HepG2 (cell line): ENCODE measurements around the gene FOXJ2.

Experiments used
- AFF4 ChIP-seq: sonication (generic); formaldehyde crosslinking; IDR thresholded peaks from 2 replicates; pipeline ENCODE4 v1.4.0; 2020; ENCODE audit warnings: missing genetic modification reagents
- CTCF ChIP-seq: sonication (generic); formaldehyde crosslinking; IDR thresholded peaks from 2 replicates; pipeline ENCODE4 v1.5.0; 2020; ENCODE audit warnings: mild to moderate bottlenecking, missing genetic modification reagents, moderate library complexity
- EP300 ChIP-seq, 3 experiments: sonication (generic) in 1 of 3; formaldehyde crosslinking in 1 of 3; IDR thresholded peaks; 2 replicates each; pipeline versions ENCODE4 v1.5.1 to v1.6.1; 2011 to 2020; ENCODE audit warnings: low read depth in 2 of 3, low read length in 2 of 3, borderline replicate concordance in 1 of 3, improper control_type of control experiment in 1 of 3, mild to moderate bottlenecking in 1 of 3, missing genetic modification reagents in 1 of 3, moderate library complexity in 1 of 3
- JUND ChIP-seq: sonication (generic); formaldehyde crosslinking; IDR thresholded peaks from 2 replicates; pipeline ENCODE4 v1.8.0; 2022; ENCODE audit warnings: mild to moderate bottlenecking, missing genetic modification reagents
- KDM1A ChIP-seq: IDR thresholded peaks from 2 replicates; pipeline ENCODE4 v1.6.1; 2016; ENCODE audit warnings: missing compliant biosample characterization
- MIER2 ChIP-seq: IDR thresholded peaks from 2 replicates; pipeline ENCODE4 v1.6.1; 2016; ENCODE audit warnings: missing biosample characterization, missing genetic modification reagents
- RAD21 ChIP-seq: fragments of 450-650 bp; formaldehyde crosslinking; IDR thresholded peaks from 2 replicates; pipeline ENCODE4 v1.5.0; 2020; ENCODE audit warnings: mild to moderate bottlenecking
- REST ChIP-seq, 2 experiments: IDR thresholded peaks; 2 replicates each; pipeline ENCODE4 v1.6.1; 2011 to 2012; ENCODE audit warnings: low read length in 2 of 2, borderline replicate concordance in 1 of 2, low read depth in 1 of 2, mild to moderate bottlenecking in 1 of 2, moderate library complexity in 1 of 2
- SMARCC2 ChIP-seq: fragments of 450-650 bp; IDR thresholded peaks from 2 replicates; pipeline ENCODE4 v1.6.1; 2017; ENCODE audit warnings: antibody characterized with exemption, mild to moderate bottlenecking
- TSC22D2 ChIP-seq: sonication (generic); formaldehyde crosslinking; IDR thresholded peaks from 2 replicates; pipeline ENCODE4 v1.5.1; 2020; ENCODE audit warnings: missing genetic modification reagents, mild to moderate bottlenecking, borderline replicate concordance
- ZBTB33 ChIP-seq: sonication (generic); formaldehyde crosslinking; IDR thresholded peaks from 2 replicates; pipeline ENCODE4 v1.4.0; 2020; ENCODE audit warnings: missing genetic modification reagents
- ZBTB8A ChIP-seq: sonication (generic); formaldehyde crosslinking; IDR thresholded peaks from 2 replicates; pipeline ENCODE4 v1.4.0; 2020; ENCODE audit warnings: mild to moderate bottlenecking, low read depth, missing genetic modification reagents, borderline replicate concordance

- TF ChIP-seq REST (IDR thresholded peaks at IDR 0.05; ENCODE audit: borderline replicate concordance in 1 of 2, low read depth in 1 of 2, low read length in 2 of 2) = no peak
- no peak for TF ChIP-seq ZBTB33 (CRISPR knock-in tag)
- no peak for TF ChIP-seq JUND
- no peak for TF ChIP-seq CTCF
- no peak for TF ChIP-seq AFF4 (CRISPR knock-in tag)
- TF ChIP-seq EP300 (IDR thresholded peaks at IDR 0.05; ENCODE audit: low read depth in 2 of 2, low read length in 2 of 2) = no peak
- TF ChIP-seq EP300 (CRISPR knock-in tag; IDR thresholded peaks at IDR 0.05; ENCODE audit: borderline replicate concordance) = no peak
- 0 out of 2 replicates have a peak, but pooled peaks have one; percentile 7 for TF ChIP-seq MIER2 (CRISPR knock-in tag)
- no peak; the same call in 1 of the 2 replicates for TF ChIP-seq TSC22D2 (CRISPR knock-in tag)
- no peak for TF ChIP-seq ZBTB8A
- no peak for TF ChIP-seq KDM1A
- no peak for TF ChIP-seq RAD21 (CRISPR knock-in tag)
- TF ChIP-seq SMARCC2 = no peak
Observed at GRCh38 chr12:8026291-8026900, 6.1 kb upstream of the FOXJ2 start.
